Astrocyte of the cerebellum (primary cell): ENCODE measurements around the gene DVL2.

Experiments
- DNase-seq: peaks from one replicate; pipeline ENCODE4 v3.0.0-alpha.2; 2011; ENCODE audit warnings: low read depth
- H3K4me3 ChIP-seq: 2 replicates; pipeline ENCODE4 v1.5.1; 2011; ENCODE audit warnings: mild to moderate bottlenecking, low read depth, low read length, moderate library complexity
- CTCF ChIP-seq: IDR thresholded peaks from 2 replicates; pipeline ENCODE4 v1.5.1; 2012; ENCODE audit warnings: low read length, low read depth, moderate library complexity, mild to moderate bottlenecking; ENCODE audit errors: missing control alignments
- in situ Hi-C: cut with HindIII; loops from 2 replicates; pipeline ENCODE4 v1.10.0; 2017; ENCODE audit warnings: low sequenced_read_pairs

The DVL2 gene

GRCh38 chr17:7179317-7180254 is 54.7 kb downstream of the DVL2 start, which contains the start of gene ASGR1:
Gene ASGR1, minus strand, starts transcription at chr17:7179370. Its CDS starts 807 bp downstream, at chr17:7178563.
- TF ChIP-seq CTCF: no peak
- peak within 1 kb of the TSS; percentile 50 for H3K4me3 ChIP-seq
- DNase-seq: no peak
- in situ Hi-C loops: no loop called here

GRCh38 chr17:7178973-7179316 is 55.4 kb downstream of the DVL2 start:
- in situ Hi-C loops: no loop called here
- no peak overlapping the region for H3K4me3 ChIP-seq
- TF ChIP-seq CTCF: no peak
- no peak for DNase-seq

GRCh38 chr17:7177954-7178477 is 56.3 kb downstream of the DVL2 start:
- H3K4me3 ChIP-seq: peak overlapping the region; percentile 50
- in situ Hi-C loops: no loop called here
- no peak for TF ChIP-seq CTCF
- DNase-seq: no peak

GRCh38 chr17:7177191-7177953 is 56.9 kb downstream of the DVL2 start:
- in situ Hi-C loops: no loop called here
- peak; percentile 37 for DNase-seq
- peak; percentile 88 for TF ChIP-seq CTCF
- peak overlapping the region; percentile 50 for H3K4me3 ChIP-seq

- no peak for TF ChIP-seq CTCF
- in situ Hi-C loops: no loop called here
- peak overlapping the region; percentile 50 for H3K4me3 ChIP-seq
- no peak for DNase-seq
These were observed 57.5 kb downstream of the DVL2 start for GRCh38 chr17:7176841-7177190.

GRCh38 chr17:7176107-7176840 is 58.0 kb downstream of the DVL2 start:
- H3K4me3 ChIP-seq: no peak overlapping the region
- DNase-seq: no peak
- no peak for TF ChIP-seq CTCF
- in situ Hi-C loops: no loop called here
